Stimulated activated CD8-positive, alpha-beta memory T cell treated with anti-CD3 and anti-CD28 coated beads, Interleukin-7, amount 100 ng/mL, for 24 hours (primary cell): ENCODE data around the gene UGT2B17.
"Not testable (repeated sequence)": the region's sequence is repeated elsewhere in the genome, so short reads cannot be mapped to it uniquely, and the experiment has no call there.

ENCODE experiments used
- DNase-seq: peaks from one replicate; pipeline ENCODE4 v3.0.0-alpha.2; 2020; ENCODE audit warnings: low read depth

The UGT2B17 gene

DNA sequence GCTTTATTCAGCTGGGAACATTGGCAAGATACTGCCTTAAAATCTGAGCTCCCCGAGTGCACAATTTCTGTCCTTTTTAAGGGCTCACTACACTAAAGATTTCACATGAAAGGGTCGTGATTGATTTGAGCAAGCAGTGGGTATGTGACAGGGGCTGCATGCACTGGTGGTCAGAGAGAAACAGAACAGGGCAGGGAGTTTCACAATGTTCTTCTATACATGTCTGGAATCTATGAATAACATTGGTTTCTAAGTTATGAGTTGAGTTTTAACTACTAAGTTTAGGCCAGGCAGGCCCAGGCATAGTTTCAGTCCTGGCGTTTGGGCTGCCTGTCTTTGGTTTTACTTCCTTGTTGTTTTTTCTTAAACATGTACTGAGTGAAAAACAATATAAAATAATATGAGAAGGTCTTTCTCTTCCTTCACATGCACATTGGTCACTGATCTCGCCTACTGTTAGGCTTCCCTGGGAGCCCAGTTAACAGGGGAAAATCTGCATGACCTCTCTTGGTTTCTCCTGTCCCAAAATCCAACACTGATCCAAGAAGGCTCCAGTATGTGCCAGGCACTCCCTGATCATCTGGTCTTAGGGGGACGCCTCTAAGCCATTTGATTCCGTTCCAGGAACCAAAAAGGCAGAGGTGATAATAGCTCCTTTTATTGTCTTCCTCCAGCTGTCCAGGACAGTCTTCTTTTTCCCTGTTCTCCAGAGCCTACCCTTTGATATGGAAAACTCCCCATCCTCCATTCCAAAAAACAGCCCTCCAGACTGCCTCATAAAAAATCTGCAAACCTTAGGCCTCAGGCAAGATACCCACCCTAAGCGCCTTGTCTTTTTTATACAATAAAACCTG lies at the start of gene UGT2B17:
Gene UGT2B17 (minus strand): TSS at position 51 of the 854 bp plus-strand sequence. CDS start 7,838 bp downstream, outside the sequence.
- DNase-seq: no peak

DNA sequence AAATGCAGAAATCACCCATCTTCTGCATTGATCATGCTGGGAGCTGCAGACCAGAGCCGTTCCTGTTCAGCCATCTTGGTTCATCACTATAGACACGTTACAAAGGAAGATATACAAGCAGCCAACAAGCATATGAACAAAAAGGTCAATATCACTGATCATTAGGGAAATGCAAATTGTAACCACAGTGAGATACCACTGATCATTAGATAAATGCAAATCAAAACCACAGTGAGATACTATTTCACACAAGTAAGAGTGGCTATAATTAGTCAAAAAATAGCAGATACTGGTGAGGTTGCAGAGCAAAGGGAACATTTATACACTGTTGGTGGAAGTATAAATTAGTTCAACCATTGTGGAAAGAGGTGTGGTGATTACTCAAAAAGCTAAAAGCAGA lies 46.6 kb upstream of the UGT2B17 start:
- DNase-seq: not testable (repeated sequence)

DNA sequence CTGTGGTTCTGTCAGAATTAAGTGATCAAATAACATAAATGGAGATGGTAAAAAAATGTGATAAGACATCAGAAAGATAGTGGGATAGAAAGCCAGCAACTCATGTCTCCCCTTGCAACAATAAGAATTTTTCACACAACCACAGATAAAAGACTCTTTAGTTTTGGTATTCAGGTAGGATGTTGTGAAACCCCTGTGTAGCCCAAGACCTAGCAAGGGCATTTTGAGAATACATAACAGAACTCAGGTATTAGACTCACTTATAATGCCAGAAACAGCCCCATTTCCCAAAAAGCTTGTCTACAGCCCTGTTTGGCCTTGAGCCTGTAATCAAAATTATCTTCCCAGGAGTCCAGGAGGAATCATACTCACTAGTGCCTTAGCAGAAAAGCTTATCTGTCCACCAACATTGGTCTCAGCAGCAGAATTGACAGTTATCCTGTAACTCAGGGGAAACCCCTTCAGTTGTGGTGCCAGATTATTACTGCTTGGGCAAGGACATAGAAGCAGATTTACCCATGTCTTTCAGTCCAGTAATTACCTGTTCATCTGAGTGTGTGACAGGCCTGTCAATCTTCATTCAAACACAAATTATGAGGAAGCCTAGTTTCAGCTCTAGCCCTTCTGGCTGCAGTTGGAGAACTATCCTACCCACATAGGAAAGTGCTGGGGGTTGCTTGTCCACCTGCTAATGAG lies 41.0 kb upstream of the UGT2B17 start:
- DNase-seq: no peak

DNA sequence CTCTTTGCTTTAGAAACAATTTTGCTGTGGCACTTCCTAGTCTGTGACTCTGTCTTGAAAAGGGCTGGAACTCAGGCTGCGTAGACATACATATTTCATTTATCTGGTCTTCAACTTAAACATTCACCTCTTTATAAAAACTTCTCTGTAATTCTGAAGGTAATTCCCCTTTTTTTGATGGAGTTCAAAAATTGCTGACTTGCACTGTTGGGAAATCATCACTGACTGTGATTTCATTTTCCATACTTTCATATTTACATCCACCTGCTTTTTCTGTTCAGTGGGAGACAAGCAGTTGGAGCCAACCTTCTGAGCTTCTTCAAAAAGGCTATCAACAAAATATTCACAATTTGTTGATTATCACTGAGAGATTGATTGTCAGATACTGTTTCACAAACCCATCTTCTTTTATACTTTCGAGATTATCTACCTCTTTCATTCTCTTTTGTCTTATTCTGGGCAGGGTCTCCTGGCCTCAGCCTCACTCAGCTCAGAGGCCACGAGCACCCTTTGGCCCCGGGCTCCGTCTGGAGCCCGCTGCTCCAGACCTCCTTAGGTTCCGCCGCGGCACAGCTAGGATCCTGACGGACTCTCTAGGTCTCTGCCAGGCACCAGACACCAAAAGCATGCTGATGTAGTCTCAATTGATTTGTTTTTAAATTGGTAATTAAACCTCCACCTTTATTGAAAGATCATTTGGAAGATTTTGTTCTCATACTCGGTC lies 39.7 kb upstream of the UGT2B17 start:
- DNase-seq: no peak

DNA sequence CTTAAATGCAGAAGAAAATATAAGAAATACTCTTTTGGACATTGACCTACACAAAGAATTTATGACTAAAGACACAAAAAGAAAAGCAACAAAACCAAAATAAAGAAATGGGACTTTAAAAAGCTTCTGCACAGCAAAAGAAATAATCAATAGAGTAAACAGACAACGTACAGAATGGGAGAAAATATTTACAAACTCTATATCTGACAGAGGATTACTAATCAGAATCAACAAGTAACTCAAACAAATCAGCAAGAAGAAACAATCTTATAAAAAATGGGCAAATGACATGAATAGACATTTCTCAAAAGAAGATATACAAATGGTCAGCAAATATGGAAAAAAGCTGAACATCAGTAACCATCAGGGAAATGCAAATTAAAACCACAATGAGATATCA lies 37.6 kb upstream of the UGT2B17 start:
- DNase-seq: no peak

DNA sequence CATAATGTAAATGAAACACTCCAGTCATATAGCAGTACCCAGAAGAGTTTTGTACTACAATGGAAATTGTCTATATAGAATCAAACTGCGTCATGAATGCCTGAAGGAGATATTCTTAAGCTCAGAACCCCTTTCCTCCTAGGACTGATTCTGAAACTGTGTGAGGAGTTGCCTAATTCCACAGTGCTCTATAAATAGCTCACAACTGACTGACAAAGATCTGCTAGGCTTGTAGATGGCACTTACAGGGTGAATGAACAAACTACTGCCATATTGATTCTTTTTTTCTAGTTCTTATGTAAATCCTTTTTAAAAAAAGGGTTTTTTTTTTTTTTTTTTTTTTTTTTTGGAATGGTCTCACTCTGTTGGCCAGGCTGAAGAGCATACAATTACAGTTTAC lies 30.1 kb upstream of the UGT2B17 start:
- no peak for DNase-seq

DNA sequence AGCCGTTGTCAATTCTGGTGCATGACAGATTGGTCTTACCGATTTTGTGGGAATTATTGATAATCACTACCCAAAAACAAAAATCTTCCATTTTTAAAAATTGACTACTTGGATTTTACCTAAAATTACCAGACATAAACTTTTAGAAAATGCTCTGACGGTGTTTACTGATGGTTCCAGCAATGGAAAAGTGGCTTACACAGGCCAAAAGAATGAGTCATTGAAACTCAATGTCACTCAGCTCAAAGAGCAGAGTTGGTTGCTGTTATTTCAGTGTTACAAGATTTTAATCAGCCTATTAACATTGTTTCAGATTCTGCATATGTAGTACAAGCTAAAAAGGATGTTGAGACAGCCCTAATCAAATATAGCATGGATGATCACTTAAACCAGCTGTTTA lies 23.0 kb upstream of the UGT2B17 start:
- DNase-seq: no peak

DNA sequence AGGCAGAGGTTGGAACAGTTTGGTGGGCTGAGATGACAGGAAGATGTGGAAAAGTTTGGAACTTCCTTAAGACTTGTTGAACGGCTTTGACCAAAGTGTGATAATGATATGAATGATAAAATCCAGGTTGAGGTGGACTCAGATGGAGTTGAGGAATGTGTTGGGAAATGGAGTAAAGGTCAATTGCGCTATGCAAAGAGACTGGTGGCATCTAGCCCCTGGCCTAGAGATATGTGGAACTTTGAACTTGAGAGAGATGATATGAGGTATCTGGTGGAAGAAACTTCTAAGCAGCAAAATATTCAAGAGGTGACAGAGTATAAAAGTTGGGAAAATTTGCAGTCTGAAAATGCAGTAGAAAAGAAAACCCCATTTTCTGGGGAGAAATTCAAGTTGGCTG lies 21.4 kb upstream of the UGT2B17 start:
- no peak for DNase-seq

DNA sequence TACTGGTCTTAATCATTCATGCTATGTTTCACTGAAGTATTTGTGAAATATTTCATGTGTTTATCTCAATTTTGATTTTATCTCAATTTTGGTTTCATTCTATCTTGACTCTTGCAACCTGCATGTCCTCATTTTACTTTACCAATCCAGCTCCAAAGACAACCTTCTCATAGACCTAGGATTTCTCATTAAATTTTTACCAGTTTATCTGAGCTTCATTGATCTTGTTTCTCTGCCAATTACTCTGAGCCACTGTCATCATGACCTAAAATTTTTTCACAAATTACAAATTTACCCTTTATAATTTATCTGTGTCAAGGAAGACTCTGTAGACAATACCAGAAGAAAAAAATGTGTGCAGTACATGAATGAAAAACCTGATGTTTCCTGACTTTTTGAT lies 18.6 kb upstream of the UGT2B17 start:
- DNase-seq: no peak

DNA sequence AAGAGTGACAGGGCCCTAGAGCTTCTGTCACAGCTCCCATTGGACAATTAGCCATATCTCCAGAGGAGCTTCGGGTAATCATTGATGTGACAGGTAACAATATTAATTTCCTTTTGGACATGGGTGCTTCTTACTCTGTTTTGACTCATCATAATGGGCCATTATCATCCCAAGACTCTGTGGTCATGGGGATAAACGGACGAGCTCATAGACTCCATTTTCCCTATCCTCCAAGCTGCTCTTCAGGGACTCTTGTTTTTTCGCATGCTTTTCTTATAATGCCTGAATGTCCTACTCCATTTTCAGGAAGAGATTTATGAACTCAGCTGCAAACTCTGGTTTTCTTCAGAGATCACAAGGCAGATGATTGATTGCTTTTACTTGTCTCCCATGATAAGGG lies 17.0 kb upstream of the UGT2B17 start:
- no peak for DNase-seq

DNA sequence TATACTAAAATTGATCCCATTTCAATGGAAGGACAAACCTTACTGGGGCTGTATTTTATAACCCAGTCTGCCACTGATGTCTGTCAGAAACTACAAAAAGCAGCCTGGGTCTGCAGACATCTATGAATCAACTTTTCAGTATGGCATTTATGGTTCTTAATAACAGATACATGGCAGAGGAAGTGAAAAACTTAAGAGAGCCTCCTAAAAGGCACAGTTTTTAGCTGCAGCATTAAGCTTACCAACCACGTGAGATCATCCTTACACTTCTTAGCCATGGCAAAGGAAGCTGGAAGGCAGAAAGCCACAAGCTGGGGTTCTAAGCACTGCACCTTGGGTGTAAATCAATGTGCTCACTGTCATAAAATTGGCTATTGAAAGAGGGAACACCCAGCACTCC lies 16.6 kb upstream of the UGT2B17 start:
- DNase-seq: no peak

DNA sequence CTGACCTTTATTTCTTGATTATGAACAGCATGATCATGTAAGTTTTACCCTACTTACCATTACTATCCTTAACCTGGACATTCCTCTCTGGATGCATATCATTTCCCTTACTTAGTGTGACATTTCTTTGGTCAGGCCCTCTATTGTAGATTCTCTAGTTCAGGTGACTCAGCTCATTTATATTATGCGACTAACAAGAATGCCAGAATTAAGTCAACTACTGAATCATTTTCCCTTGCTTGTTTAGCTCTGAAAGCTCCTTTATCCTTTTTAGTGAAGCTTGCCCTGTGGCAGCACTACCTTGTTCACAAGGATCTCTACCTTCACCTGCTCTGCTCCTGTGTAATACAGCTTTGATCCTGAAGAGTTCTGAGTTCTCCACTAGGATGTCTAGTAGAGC lies 15.1 kb upstream of the UGT2B17 start:
- no peak for DNase-seq

DNA sequence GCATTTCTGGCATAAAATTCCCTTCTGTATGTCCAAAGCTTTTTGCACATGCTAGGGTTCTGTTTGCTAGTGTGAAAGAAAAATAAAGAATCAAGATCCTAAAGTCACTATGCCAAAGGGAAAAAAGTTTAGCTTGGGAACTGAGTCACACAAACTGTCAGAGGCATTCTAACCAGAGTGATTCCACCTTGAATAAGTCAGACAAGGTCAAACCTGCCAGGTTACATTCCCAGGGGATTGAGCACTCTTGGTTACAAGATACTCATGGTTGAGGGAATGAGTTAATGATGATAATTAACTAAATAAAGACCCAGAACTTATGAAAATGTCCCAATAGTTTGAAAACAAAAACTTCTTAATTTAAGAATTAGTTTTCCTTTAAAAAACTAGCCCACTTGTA lies 13.7 kb upstream of the UGT2B17 start:
- DNase-seq: no peak

DNA sequence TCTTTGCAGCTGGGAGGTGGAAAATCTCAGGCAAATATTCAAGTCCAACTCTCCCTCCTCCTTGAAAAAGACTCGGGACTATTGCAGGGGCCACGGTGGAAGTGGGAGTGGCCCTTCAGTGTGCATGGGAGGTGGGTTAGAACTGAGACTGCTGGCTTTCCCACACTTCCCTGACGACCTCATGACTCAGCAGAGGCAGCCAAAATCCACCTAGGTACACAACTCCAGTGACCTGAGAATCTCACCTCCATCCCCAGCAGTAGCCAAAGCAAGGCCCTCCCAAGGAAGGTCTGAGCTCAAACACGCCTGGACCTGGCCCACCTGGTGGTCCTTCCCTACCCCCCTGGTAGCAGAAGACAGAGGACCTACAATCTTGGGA lies 6.2 kb upstream of the UGT2B17 start:
- no peak for DNase-seq

DNA sequence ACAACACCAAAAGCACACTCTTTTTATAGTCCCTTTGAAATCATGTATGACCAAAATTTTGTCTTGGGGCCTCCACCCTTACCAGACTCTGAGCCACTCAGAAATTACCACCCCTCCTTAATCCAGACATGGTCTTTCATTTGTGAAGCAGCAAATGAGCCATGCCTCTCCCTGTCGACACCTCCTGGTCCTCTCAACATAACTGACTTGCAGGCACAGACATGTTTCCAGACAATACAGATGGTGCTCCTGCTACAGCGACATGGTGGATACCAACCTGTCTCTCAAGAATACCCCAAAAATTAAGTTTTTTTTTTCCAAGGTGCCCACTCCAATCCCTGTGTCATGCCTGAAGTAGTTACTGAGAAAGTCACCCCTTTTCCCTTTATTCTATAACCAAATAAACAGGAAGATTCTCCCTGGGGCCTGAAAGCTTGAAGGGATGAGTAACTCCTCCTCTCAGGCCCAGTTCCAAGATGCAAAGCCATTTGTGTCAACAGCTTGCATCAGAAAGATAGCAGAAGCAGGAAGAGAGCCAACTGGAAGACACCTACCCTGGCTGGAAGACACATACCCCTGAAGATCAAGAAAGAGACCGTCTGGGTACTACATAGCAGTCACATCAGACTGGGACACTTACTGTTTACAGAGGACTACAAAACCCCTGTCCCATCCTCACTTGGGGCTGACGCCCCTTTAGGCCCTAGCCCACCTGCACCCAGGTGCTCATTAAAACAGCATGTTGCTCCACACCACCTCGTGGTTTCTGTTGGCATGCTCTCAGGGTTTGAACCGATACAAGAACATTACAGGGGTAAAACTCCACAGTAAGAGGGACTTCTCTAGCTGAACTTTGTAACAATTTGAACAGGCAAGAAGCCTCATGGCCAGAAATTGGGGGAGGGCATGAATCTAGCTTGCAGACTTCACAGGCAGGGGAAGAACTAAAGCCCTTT lies 5.5 kb upstream of the UGT2B17 start:
- no peak for DNase-seq

DNA sequence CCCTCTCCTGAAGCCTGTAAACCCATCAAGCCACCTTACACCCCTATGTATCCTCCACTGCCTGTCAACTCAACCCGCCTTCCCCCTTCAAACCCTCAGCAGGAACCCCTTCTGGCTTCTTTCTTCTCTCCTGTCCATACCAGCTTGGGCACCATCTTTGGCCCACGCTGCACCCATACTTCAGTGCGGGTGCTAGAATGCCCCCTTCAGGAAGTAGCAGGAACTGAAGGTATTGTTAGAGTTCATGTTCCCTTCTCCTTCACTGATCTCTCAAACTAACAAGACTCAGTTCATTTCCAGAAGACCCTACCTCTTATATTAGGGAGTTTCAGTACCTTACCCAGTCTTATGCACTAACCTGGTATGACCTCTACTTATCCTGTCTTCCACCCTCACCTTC lies 1.5 kb upstream of the UGT2B17 start:
- no peak for DNase-seq

DNA sequence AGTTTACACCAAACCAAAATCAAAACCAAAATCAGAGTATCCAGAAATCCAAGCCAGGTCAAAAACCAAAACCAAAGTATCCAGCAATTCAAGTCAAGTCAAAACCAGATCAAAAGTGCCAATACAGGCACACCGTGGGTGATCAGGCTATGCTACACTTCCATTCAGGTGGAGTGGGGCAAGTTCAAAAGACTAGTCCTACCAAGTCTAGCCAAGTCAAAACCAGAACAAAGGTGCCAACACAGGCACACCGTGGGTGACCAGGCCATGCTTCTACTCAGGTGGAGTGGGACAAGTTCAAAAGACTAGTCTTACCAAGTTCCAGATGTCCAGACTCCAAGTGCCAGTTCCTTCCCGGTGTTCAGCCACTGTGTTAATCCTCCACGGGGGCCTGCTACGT lies 486 bp downstream of the UGT2B17 start:
- DNase-seq: not testable (repeated sequence)

DNA sequence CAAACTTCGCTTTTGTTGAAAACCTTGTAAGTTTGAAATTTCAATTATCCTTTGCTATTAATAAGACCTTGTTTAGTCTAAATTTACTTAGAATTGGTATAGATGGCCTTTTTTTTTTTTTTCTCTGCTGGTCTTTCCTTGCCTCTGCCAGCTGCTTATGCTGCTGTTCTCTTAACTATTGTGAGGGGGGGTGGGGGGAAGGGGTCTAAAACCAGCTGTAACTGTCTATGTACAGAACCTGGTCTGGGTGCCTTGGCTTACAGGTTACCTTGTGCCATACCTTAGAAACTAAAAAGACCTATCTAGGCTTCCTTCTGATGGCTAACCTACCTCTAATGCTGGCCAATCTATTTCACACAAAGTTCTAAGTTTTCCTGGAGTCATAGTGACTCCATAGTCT lies 1.0 kb downstream of the UGT2B17 start:
- no peak for DNase-seq

DNA sequence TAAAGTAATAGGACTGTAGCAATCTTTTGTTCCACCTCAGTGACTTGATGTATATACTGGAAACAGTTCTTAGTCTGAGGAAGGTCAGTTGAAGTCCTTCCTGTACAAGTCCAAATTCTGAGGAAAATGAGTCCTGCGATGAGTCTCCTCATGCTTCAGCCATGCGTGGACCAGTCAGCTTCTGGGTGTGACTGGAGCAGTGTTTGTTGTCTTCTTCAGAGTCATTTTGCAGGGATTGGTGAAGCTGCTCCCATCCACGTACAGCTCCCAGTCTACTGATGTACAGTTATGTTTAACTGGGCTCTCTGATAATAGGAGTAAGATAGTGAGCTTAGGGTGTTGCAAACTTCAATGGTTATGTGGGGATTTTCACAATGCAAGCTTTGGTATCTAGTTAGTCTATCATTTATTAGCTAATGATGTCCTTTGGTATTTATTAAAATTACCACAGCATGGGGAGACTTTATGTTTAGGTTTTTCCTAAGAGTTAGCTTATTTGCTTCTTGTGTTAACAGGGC lies 3.4 kb downstream of the UGT2B17 start:
- no peak for DNase-seq

DNA sequence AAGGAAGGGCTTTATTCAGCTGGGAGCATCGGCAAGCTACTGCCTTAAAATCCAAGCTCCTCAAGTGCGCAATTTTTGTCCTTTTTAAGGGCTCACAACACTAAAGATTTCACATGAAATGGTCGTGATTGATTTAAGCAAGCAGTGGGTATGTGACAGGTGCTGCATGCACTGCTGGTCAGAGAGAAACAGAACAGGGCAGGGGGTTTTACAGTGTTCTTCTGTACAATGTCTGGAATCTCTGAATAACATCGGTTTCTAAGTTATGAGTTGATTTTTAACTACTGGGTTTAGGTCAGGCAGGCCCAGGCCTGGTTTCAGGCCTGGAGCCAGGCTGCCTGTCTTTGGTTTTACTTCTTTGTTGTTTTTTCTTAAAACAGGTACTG lies 6.0 kb downstream of the UGT2B17 start:
- no peak for DNase-seq

DNA sequence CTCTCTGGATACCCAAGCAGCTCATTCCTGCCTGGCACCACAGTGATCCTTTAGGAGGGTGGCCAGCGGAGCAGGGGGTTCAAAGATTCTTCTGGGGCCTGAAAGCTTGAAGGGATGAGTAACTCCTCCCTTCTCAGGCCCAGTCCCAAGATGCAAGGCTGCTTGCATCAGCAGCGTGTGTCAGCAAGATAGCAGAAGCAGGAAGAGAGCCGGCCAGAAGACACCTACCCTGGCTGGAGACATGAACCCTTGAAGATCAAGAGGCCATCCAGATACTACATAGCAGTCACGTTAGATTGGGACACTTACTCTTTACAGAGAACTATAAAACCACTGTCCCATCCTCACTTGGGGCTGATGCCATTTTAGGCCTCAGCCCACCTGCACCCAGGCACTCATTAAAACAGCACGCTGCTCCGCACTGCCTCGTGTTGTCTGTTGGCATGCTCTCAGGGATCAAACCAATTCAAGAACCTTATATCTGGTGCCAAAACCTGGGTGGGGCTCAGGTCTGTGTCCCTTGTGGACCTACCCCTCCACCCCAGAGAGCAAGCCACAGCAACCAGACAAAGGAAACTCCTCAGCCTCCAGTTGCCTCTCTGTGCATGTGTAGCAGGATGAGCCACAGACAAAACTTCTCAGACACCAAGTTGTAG lies 6.5 kb downstream of the UGT2B17 start:
- no peak for DNase-seq
